ENCODE measurements around the gene SERPINB5. TPM values are rescaled to one million over a fixed set of nuclear protein-coding genes. Genes with fewer than 3 reads are reported as not detected.

Gene SERPINB5
- polyA plus RNA-seq, 4 donors: 0.04 TPM; not detected in 3

- no peak for DNase-seq (ENCODE audit: low read depth in 4 of 4, low spot score in 3 of 4)
These were observed 9.1 kb upstream of the SERPINB5 start for GRCh38 chr18:63467699-63468098.

GRCh38 chr18:63468575-63468974 is 8.2 kb upstream of the SERPINB5 start:
- DNase-seq (ENCODE audit: low read depth in 4 of 4, low spot score in 3 of 4): no peak

GRCh38 chr18:63470751-63471150 is 6.0 kb upstream of the SERPINB5 start:
- DNase-seq (ENCODE audit: low read depth in 4 of 4, low spot score in 3 of 4): no peak

- no peak for DNase-seq (ENCODE audit: low read depth in 4 of 4, low spot score in 3 of 4)
These were observed 4.4 kb upstream of the SERPINB5 start for GRCh38 chr18:63472380-63472779.

- DNase-seq (ENCODE audit: low read depth in 4 of 4, low spot score in 3 of 4): no peak
These were observed 442 bp downstream of the SERPINB5 start for GRCh38 chr18:63477200-63477599.

- DNase-seq (ENCODE audit: low read depth in 4 of 4, low spot score in 3 of 4): no peak
These were observed 1.2 kb downstream of the SERPINB5 start for GRCh38 chr18:63477968-63478367.

GRCh38 chr18:63479826-63480225 is 3.1 kb downstream of the SERPINB5 start:
- no peak for DNase-seq (ENCODE audit: low read depth in 4 of 4, low spot score in 3 of 4)

- no peak for DNase-seq (ENCODE audit: low read depth in 4 of 4, low spot score in 3 of 4)
These were observed 3.7 kb downstream of the SERPINB5 start for GRCh38 chr18:63480476-63480875.

- no peak for DNase-seq (ENCODE audit: low read depth in 4 of 4, low spot score in 3 of 4)
These were observed 4.2 kb downstream of the SERPINB5 start for GRCh38 chr18:63480915-63481314.

GRCh38 chr18:63487676-63488075 is 10.9 kb downstream of the SERPINB5 start:
- DNase-seq (ENCODE audit: low read depth in 4 of 4, low spot score in 3 of 4): no peak

GRCh38 chr18:63488160-63488559 is 11.4 kb downstream of the SERPINB5 start:
- no peak for DNase-seq (ENCODE audit: low read depth in 4 of 4, low spot score in 3 of 4)

- DNase-seq (ENCODE audit: low read depth in 4 of 4, low spot score in 3 of 4): no peak
These were observed 16.1 kb downstream of the SERPINB5 start for GRCh38 chr18:63492851-63493250.

- DNase-seq (ENCODE audit: low read depth in 4 of 4, low spot score in 3 of 4): no peak
These were observed 18.9 kb downstream of the SERPINB5 start for GRCh38 chr18:63495675-63496074.

- DNase-seq (ENCODE audit: low read depth in 4 of 4, low spot score in 3 of 4): no peak
These were observed 29.0 kb downstream of the SERPINB5 start for GRCh38 chr18:63505566-63506335.

GRCh38 chr18:63506336-63506646 is 29.5 kb downstream of the SERPINB5 start:
- DNase-seq (ENCODE audit: low read depth in 4 of 4, low spot score in 3 of 4): no peak

GRCh38 chr18:63508596-63508995 is 31.8 kb downstream of the SERPINB5 start:
- DNase-seq (ENCODE audit: low read depth in 4 of 4, low spot score in 3 of 4): no peak

GRCh38 chr18:63511285-63511684 is 34.5 kb downstream of the SERPINB5 start:
- DNase-seq (ENCODE audit: low read depth in 4 of 4, low spot score in 3 of 4): no peak

- no peak for DNase-seq (ENCODE audit: low read depth in 4 of 4, low spot score in 3 of 4)
These were observed 37.6 kb downstream of the SERPINB5 start for GRCh38 chr18:63514326-63514725.

- DNase-seq (ENCODE audit: low read depth in 4 of 4, low spot score in 3 of 4): no peak
These were observed 38.3 kb downstream of the SERPINB5 start for GRCh38 chr18:63514888-63515678.

GRCh38 chr18:63515801-63516200 is 39.0 kb downstream of the SERPINB5 start:
- DNase-seq (ENCODE audit: low read depth in 4 of 4, low spot score in 3 of 4): no peak

GRCh38 chr18:63518178-63519012 is 41.6 kb downstream of the SERPINB5 start:
- DNase-seq (ENCODE audit: low read depth in 4 of 4, low spot score in 3 of 4): peak; percentile 70 to 78 (median 72)

All from right renal pelvis (tissue), 4 donors.